K562 (cell line): ENCODE data around the gene AHI1.

Source experiments
- DEAF1 ChIP-seq: fragments of 450-650 bp; formaldehyde crosslinking; IDR thresholded peaks from 2 replicates; pipeline ENCODE4 v1.4.0; 2020; ENCODE audit warnings: mild to moderate bottlenecking, moderate library complexity
- FOXK2 ChIP-seq, 2 experiments: fragments of 450-650 bp; IDR thresholded peaks in 1 of 2; conservative IDR thresholded peaks in 1 of 2; 2 replicates each; pipeline ENCODE4 v1.6.1; 2016; ENCODE audit warnings: low read depth in 2 of 2, mild to moderate bottlenecking in 1 of 2
- GMEB1 ChIP-seq: fragments of 250-450 bp; sonication (Bioruptor Pico); IDR thresholded peaks from 2 replicates; pipeline ENCODE4 v1.4.0; 2020; ENCODE audit warnings: mild to moderate bottlenecking
- PTBP1 ChIP-seq: fragments of 200-400 bp; formaldehyde crosslinking; IDR thresholded peaks from 2 replicates; pipeline ENCODE4 v1.6.1; 2017; ENCODE audit warnings: low read depth, low read length
- SIN3A ChIP-seq, 2 experiments: fragments of 150-350 bp in 1 of 2; IDR thresholded peaks; 2 replicates each; pipeline ENCODE4 v1.6.1; 2011 to 2016; ENCODE audit warnings: borderline replicate concordance in 2 of 2, low read depth in 2 of 2, low read length in 2 of 2, mild to moderate bottlenecking in 2 of 2, moderate library complexity in 2 of 2; ENCODE audit not compliant: control insufficient read depth in 1 of 2
- TRIM24 ChIP-seq, 2 experiments: fragments of 450-650 bp; IDR thresholded peaks; 2 replicates each; pipeline ENCODE4 v1.6.1; 2016
- ZBTB34 ChIP-seq: fragments of 250-450 bp; sonication (Bioruptor Pico); IDR thresholded peaks from 2 replicates; pipeline ENCODE4 v1.8.0; 2021; ENCODE audit warnings: mild to moderate bottlenecking, moderate library complexity
- ZNF12 ChIP-seq: sonication (generic); formaldehyde crosslinking; IDR thresholded peaks from 2 replicates; pipeline ENCODE4 v1.4.0; 2020; ENCODE audit warnings: mild to moderate bottlenecking, missing genetic modification reagents
- ZNF121 ChIP-seq: sonication (generic); formaldehyde crosslinking; conservative IDR thresholded peaks from 2 replicates; pipeline ENCODE4 v1.8.0; 2022; ENCODE audit warnings: missing genetic modification reagents
- ZNF780A ChIP-seq: fragments of 250-450 bp; sonication (Bioruptor Pico); IDR thresholded peaks from 2 replicates; pipeline ENCODE4 v1.5.0; 2021; ENCODE audit warnings: mild to moderate bottlenecking
- TF ChIP-seq, protein P1 (sequence below), 3 experiments: IDR thresholded peaks in 2 of 3; conservative IDR thresholded peaks in 1 of 3; 2 replicates each; pipeline ENCODE4 v1.5.1; 2011 to 2012; ENCODE audit warnings: low read length in 3 of 3, mild to moderate bottlenecking in 3 of 3, control low read depth in 2 of 3, improper control_type of control experiment in 1 of 3, inconsistent platforms in 1 of 3, low read depth in 1 of 3, mixed read lengths in 1 of 3, moderate library complexity in 1 of 3; ENCODE audit not compliant: insufficient read depth in 2 of 3
- TF ChIP-seq, protein P2 (sequence below): fragments of 250-450 bp; sonication (Bioruptor Pico); IDR thresholded peaks from 2 replicates; pipeline ENCODE4 v1.9.0; 2021; ENCODE audit warnings: mild to moderate bottlenecking
- TF ChIP-seq, protein P3 (sequence below): fragments of 450-650 bp; conservative IDR thresholded peaks from 2 replicates; pipeline ENCODE4 v1.6.1; 2016; ENCODE audit warnings: missing genetic modification characterization, low read depth, mild to moderate bottlenecking, control low read depth, missing compliant biosample characterization

- TF ChIP-seq, protein P1, sequence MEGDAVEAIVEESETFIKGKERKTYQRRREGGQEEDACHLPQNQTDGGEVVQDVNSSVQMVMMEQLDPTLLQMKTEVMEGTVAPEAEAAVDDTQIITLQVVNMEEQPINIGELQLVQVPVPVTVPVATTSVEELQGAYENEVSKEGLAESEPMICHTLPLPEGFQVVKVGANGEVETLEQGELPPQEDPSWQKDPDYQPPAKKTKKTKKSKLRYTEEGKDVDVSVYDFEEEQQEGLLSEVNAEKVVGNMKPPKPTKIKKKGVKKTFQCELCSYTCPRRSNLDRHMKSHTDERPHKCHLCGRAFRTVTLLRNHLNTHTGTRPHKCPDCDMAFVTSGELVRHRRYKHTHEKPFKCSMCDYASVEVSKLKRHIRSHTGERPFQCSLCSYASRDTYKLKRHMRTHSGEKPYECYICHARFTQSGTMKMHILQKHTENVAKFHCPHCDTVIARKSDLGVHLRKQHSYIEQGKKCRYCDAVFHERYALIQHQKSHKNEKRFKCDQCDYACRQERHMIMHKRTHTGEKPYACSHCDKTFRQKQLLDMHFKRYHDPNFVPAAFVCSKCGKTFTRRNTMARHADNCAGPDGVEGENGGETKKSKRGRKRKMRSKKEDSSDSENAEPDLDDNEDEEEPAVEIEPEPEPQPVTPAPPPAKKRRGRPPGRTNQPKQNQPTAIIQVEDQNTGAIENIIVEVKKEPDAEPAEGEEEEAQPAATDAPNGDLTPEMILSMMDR (IDR thresholded peaks at IDR 0.05 in 2 of 3, conservative IDR thresholded peaks at IDR 0.05 in 1 of 3; ENCODE audit: insufficient read depth in 2 of 3, low read depth in 1 of 3, low read length in 3 of 3), result no peak
- TF ChIP-seq, protein P2, sequence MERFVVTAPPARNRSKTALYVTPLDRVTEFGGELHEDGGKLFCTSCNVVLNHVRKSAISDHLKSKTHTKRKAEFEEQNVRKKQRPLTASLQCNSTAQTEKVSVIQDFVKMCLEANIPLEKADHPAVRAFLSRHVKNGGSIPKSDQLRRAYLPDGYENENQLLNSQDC (CRISPR knock-in tag), result no peak
- no peak for TF ChIP-seq ZNF121
- TF ChIP-seq ZNF780A (CRISPR knock-in tag), result no peak
- no peak for TF ChIP-seq TRIM24 (IDR thresholded peaks at IDR 0.05)
- no peak for TF ChIP-seq SIN3A (IDR thresholded peaks at IDR 0.05; ENCODE audit: borderline replicate concordance in 2 of 2, control insufficient read depth in 1 of 2, low read depth in 2 of 2, low read length in 2 of 2)
- TF ChIP-seq, protein P3, sequence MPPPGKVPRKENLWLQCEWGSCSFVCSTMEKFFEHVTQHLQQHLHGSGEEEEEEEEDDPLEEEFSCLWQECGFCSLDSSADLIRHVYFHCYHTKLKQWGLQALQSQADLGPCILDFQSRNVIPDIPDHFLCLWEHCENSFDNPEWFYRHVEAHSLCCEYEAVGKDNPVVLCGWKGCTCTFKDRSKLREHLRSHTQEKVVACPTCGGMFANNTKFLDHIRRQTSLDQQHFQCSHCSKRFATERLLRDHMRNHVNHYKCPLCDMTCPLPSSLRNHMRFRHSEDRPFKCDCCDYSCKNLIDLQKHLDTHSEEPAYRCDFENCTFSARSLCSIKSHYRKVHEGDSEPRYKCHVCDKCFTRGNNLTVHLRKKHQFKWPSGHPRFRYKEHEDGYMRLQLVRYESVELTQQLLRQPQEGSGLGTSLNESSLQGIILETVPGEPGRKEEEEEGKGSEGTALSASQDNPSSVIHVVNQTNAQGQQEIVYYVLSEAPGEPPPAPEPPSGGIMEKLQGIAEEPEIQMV (tag), result no peak
- no peak for TF ChIP-seq ZBTB34 (CRISPR knock-in tag)
- TF ChIP-seq FOXK2 (conservative IDR thresholded peaks at IDR 0.05 in 1 of 2, IDR thresholded peaks at IDR 0.05 in 1 of 2; ENCODE audit: low read depth in 2 of 2), result no peak
- TF ChIP-seq DEAF1, result no peak
- no peak for TF ChIP-seq ZNF12 (CRISPR knock-in tag)
- no peak for TF ChIP-seq GMEB1 (CRISPR knock-in tag)
- TF ChIP-seq PTBP1, result no peak
Measured at GRCh38 chr6:135331002-135331401, 166.5 kb downstream of the AHI1 start.
